Astrocyte (in vitro differentiated cells and primary cell): ENCODE results near the gene PARD3B. TPM values are rescaled to one million over a fixed set of nuclear protein-coding genes. Genes with fewer than 3 reads are reported as not detected.

Source experiments
- DNase-seq: peaks from one replicate; pipeline ENCODE4 v3.0.0-alpha.2; 2010; ENCODE audit warnings: low read depth
- FAIRE-seq: peaks from 2 replicates; lab custom pipeline; 2011; peaks lifted over from hg19 to GRCh38; lab: Jason Lieb, UNC
- H2AFZ ChIP-seq: 2 replicates; pipeline ENCODE4 v1.6.0; 2012; ENCODE audit warnings: low read depth, low read length, inconsistent platforms
- H3K27ac ChIP-seq: 2 replicates; pipeline ENCODE4 v1.5.1; 2011; ENCODE audit warnings: low read depth, low read length, inconsistent platforms
- H3K27me3 ChIP-seq: 2 replicates; pipeline ENCODE4 v1.6.0; 2011; ENCODE audit warnings: low read length, inconsistent platforms; ENCODE audit not compliant: insufficient read depth
- H3K36me3 ChIP-seq: 2 replicates; pipeline ENCODE4 v1.5.1; 2011; ENCODE audit warnings: low read length, inconsistent platforms; ENCODE audit not compliant: insufficient read depth
- H3K4me1 ChIP-seq: 2 replicates; pipeline ENCODE4 v1.5.1; 2011; ENCODE audit warnings: low read length, inconsistent platforms; ENCODE audit not compliant: insufficient read depth
- H3K4me2 ChIP-seq: 2 replicates; pipeline ENCODE4 v1.6.0; 2012; ENCODE audit warnings: low read length, inconsistent platforms
- H3K4me3 ChIP-seq: 2 replicates; pipeline ENCODE4 v1.5.1; 2011; ENCODE audit warnings: low read depth, mild to moderate bottlenecking, low read length, inconsistent platforms; ENCODE audit not compliant: insufficient read depth
- H3K79me2 ChIP-seq: 2 replicates; pipeline ENCODE4 v1.6.0; 2012; ENCODE audit warnings: mild to moderate bottlenecking, low read length, inconsistent platforms; ENCODE audit not compliant: insufficient read depth
- H3K9ac ChIP-seq: 2 replicates; pipeline ENCODE4 v1.6.0; 2012; ENCODE audit warnings: mild to moderate bottlenecking, low read length, inconsistent platforms
- H3K9me3 ChIP-seq: 2 replicates; pipeline ENCODE4 v1.5.1; 2012; ENCODE audit warnings: low read depth, mild to moderate bottlenecking, low read length, inconsistent platforms; ENCODE audit not compliant: insufficient read depth
- H4K20me1 ChIP-seq: 2 replicates; pipeline ENCODE4 v1.6.0; 2012; ENCODE audit warnings: low read length, inconsistent platforms; ENCODE audit not compliant: insufficient read depth
- H3K27ac Mint-ChIP-seq: one replicate; pipeline ENCODE4 v1.8.0; 2021; ENCODE audit warnings: mild to moderate bottlenecking, mixed read lengths; ENCODE audit not compliant: unreplicated experiment
- H3K27me3 Mint-ChIP-seq: one replicate; pipeline ENCODE4 v1.8.0; 2021; ENCODE audit warnings: low read depth, mixed read lengths; ENCODE audit not compliant: unreplicated experiment
- H3K36me3 Mint-ChIP-seq: one replicate; pipeline ENCODE4 v1.8.0; 2021; ENCODE audit warnings: low read depth, mixed read lengths; ENCODE audit not compliant: unreplicated experiment
- H3K4me1 Mint-ChIP-seq: one replicate; pipeline ENCODE4 v1.8.0; 2021; ENCODE audit warnings: low read depth, mixed read lengths; ENCODE audit not compliant: unreplicated experiment
- H3K4me3 Mint-ChIP-seq: one replicate; pipeline ENCODE4 v1.8.0; 2021; ENCODE audit warnings: mild to moderate bottlenecking, moderate library complexity, mixed read lengths; ENCODE audit not compliant: unreplicated experiment
- H3K9me3 Mint-ChIP-seq: one replicate; pipeline ENCODE4 v1.8.0; 2021; ENCODE audit warnings: mild to moderate bottlenecking, mixed read lengths; ENCODE audit not compliant: unreplicated experiment
- CTCF ChIP-seq: IDR thresholded peaks from 2 replicates; pipeline ENCODE4 v1.5.1; 2011; ENCODE audit warnings: low read depth, mild to moderate bottlenecking, inconsistent platforms, low read length, moderate library complexity; ENCODE audit not compliant: insufficient read depth
- EZH2 ChIP-seq: IDR thresholded peaks from 2 replicates; pipeline ENCODE4 v1.6.1; 2012; ENCODE audit warnings: mild to moderate bottlenecking, low read length, inconsistent platforms; ENCODE audit not compliant: insufficient read depth
- total RNA-seq: library from RNA; stranded (reverse); gene quantifications from 2 replicates; pipeline ENCODE4 v1.2.1, GENCODE V29; 2021

PARD3B gene
- total RNA-seq, 1 donor from 2014 or later: 6.5 TPM

- peaks cover 8% of the 10 kb centered on the region for H3K4me1 Mint-ChIP-seq
- FAIRE-seq: no peak
These were observed 400.1 kb downstream of the PARD3B start for GRCh38 chr2:204945376-204945775.

GRCh38 chr2:204946892-204947291 is 401.6 kb downstream of the PARD3B start:
- Mint-ChIP-seq H3K9me3 (peaks cover 4% of the 10 kb centered on the region), H3K27me3 (no peaks in the 10 kb centered on the region), H3K4me1 (peaks cover 13% of the 10 kb centered on the region), H3K4me3 (no peak overlapping the region), H3K36me3 (no peaks in the 10 kb centered on the region), H3K27ac (no peak overlapping the region)
- Histone ChIP-seq H3K27me3 (no peaks in the 10 kb centered on the region), H3K27ac (no peak overlapping the region), H4K20me1 (no peaks in the 10 kb centered on the region), H3K9me3 (no peaks in the 10 kb centered on the region), H3K4me1 (peaks cover 3% of the 10 kb centered on the region), H3K4me2 (no peak overlapping the region), H3K9ac (no peak overlapping the region), H3K36me3 (no peaks in the 10 kb centered on the region), H3K79me2 (no peaks in the 10 kb centered on the region), H2AFZ (no peak overlapping the region), H3K4me3 (no peak overlapping the region)
- TF ChIP-seq CTCF (no peak), EZH2 (no peak)
- no peak for DNase-seq
- no peak for FAIRE-seq

More at GRCh38 chr2:204945376-204945775, 400.1 kb downstream of the PARD3B start:
- Mint-ChIP-seq H3K36me3 (no peaks in the 10 kb centered on the region), H3K27me3 (no peaks in the 10 kb centered on the region), H3K4me3 (no peak overlapping the region), H3K27ac (no peak overlapping the region), H3K9me3 (peaks cover 4% of the 10 kb centered on the region)
- Histone ChIP-seq H3K27me3 (no peaks in the 10 kb centered on the region), H2AFZ (no peak overlapping the region), H3K4me1 (peaks cover 2% of the 10 kb centered on the region), H3K9me3 (no peaks in the 10 kb centered on the region), H3K79me2 (no peaks in the 10 kb centered on the region), H3K36me3 (no peaks in the 10 kb centered on the region), H3K4me2 (no peak overlapping the region), H3K9ac (no peak overlapping the region), H3K4me3 (no peak overlapping the region), H3K27ac (no peak overlapping the region), H4K20me1 (no peaks in the 10 kb centered on the region)
- TF ChIP-seq CTCF: no peak
- no peak for TF ChIP-seq EZH2
- no peak for DNase-seq

GRCh38 chr2:204947405-204947804 is 402.1 kb downstream of the PARD3B start:
- Mint-ChIP-seq H3K36me3 (no peaks in the 10 kb centered on the region), H3K4me1 (peaks cover 13% of the 10 kb centered on the region), H3K9me3 (peaks cover 4% of the 10 kb centered on the region), H3K4me3 (no peak overlapping the region), H3K27ac (no peak overlapping the region), H3K27me3 (no peaks in the 10 kb centered on the region)
- TF ChIP-seq CTCF (no peak), EZH2 (no peak)
- DNase-seq (no peak), FAIRE-seq (no peak)
- H2AFZ ChIP-seq: no peak overlapping the region
- no peak overlapping the region for H3K9ac ChIP-seq
- no peak overlapping the region for H3K27ac ChIP-seq
- no peaks in the 10 kb centered on the region for H3K36me3 ChIP-seq
- H3K27me3 ChIP-seq: no peaks in the 10 kb centered on the region
- no peaks in the 10 kb centered on the region for H3K79me2 ChIP-seq
- H3K4me3 ChIP-seq: no peak overlapping the region
- no peaks in the 10 kb centered on the region for H3K9me3 ChIP-seq
- H3K4me2 ChIP-seq: no peak overlapping the region
- peaks cover 3% of the 10 kb centered on the region for H3K4me1 ChIP-seq
- H4K20me1 ChIP-seq: no peaks in the 10 kb centered on the region
